DOHH2 (cell line): ENCODE data around the gene DHRS1.
A peak's percentile ranks its signal among the peaks of the same experiment; 100 is the strongest.

Experiments used
- H3F3A ChIP-seq: fragments of 200-600 bp; sonication (generic), shearing (Covaris generic); 2 replicates; pipeline ENCODE4 v1.6.0; 2016; ENCODE audit warnings: antibody characterized with exemption, mild to moderate bottlenecking; ENCODE audit not compliant: control insufficient read depth, insufficient read depth
- H3K27ac ChIP-seq: fragments of 200-600 bp; sonication (generic); 2 replicates; pipeline ENCODE4 v1.5.1; 2014; ENCODE audit warnings: low read depth, mild to moderate bottlenecking, low read length, moderate library complexity
- H3K27me3 ChIP-seq: fragments of 200-600 bp; sonication (generic); 2 replicates; pipeline ENCODE4 v1.6.1; 2014; ENCODE audit warnings: mild to moderate bottlenecking, low read length, mixed read lengths; ENCODE audit not compliant: control insufficient read depth
- H3K36me3 ChIP-seq: fragments of 200-600 bp; sonication (generic); 2 replicates; pipeline ENCODE4 v1.6.1; 2014; ENCODE audit warnings: mild to moderate bottlenecking, low read length, moderate library complexity, mixed read lengths; ENCODE audit not compliant: control insufficient read depth
- H3K4me1 ChIP-seq: fragments of 200-600 bp; sonication (generic); 2 replicates; pipeline ENCODE4 v1.6.1; 2014; ENCODE audit warnings: mild to moderate bottlenecking, low read length, mixed read lengths; ENCODE audit not compliant: control insufficient read depth
- H3K4me2 ChIP-seq: fragments of 200-600 bp; sonication (generic); 2 replicates; pipeline ENCODE4 v1.6.0; 2014; ENCODE audit warnings: mild to moderate bottlenecking, low read length, moderate library complexity
- H3K4me3 ChIP-seq: fragments of 200-600 bp; sonication (generic); 2 replicates; pipeline ENCODE4 v1.5.1; 2014; ENCODE audit warnings: mild to moderate bottlenecking, low read length, mixed read lengths
- H3K79me2 ChIP-seq: fragments of 200-600 bp; sonication (generic); 2 replicates; pipeline ENCODE4 v1.6.1; 2014; ENCODE audit warnings: mild to moderate bottlenecking, low read length, mixed read lengths; ENCODE audit not compliant: control insufficient read depth
- H3K9me2 ChIP-seq: fragments of 200-600 bp; sonication (generic); replicated peaks from 2 replicates; pipeline ENCODE4 v1.6.1; 2014; ENCODE audit warnings: mild to moderate bottlenecking, low read length, mixed read lengths; ENCODE audit not compliant: control insufficient read depth
- H3K9me3 ChIP-seq: fragments of 200-600 bp; sonication (generic); 2 replicates; pipeline ENCODE4 v1.6.1; 2014; ENCODE audit warnings: antibody characterized with exemption, low read length, mixed read lengths; ENCODE audit not compliant: control insufficient read depth, insufficient read depth
- H4K20me1 ChIP-seq: fragments of 200-600 bp; sonication (generic); 2 replicates; pipeline ENCODE4 v1.6.0; 2014; ENCODE audit warnings: low read depth, mild to moderate bottlenecking, antibody characterized with exemption, low read length, moderate library complexity; ENCODE audit not compliant: control insufficient read depth, insufficient read depth
- EZH2phosphoT487 ChIP-seq: fragments of 200-600 bp; sonication (generic); IDR thresholded peaks from 2 replicates; pipeline ENCODE4 v1.6.1; 2017; ENCODE audit warnings: borderline replicate concordance, mild to moderate bottlenecking, antibody characterized with exemption, low read length, moderate library complexity, mixed read lengths
- TF ChIP-seq, protein P1 (sequence below): fragments of 200-600 bp; sonication (generic); IDR thresholded peaks from one replicate; pipeline ENCODE4 v1.5.1; 2014; ENCODE audit warnings: antibody characterized with exemption, mild to moderate bottlenecking, low read depth, low read length; ENCODE audit not compliant: poor library complexity, severe bottlenecking

The DHRS1 gene

DNA sequence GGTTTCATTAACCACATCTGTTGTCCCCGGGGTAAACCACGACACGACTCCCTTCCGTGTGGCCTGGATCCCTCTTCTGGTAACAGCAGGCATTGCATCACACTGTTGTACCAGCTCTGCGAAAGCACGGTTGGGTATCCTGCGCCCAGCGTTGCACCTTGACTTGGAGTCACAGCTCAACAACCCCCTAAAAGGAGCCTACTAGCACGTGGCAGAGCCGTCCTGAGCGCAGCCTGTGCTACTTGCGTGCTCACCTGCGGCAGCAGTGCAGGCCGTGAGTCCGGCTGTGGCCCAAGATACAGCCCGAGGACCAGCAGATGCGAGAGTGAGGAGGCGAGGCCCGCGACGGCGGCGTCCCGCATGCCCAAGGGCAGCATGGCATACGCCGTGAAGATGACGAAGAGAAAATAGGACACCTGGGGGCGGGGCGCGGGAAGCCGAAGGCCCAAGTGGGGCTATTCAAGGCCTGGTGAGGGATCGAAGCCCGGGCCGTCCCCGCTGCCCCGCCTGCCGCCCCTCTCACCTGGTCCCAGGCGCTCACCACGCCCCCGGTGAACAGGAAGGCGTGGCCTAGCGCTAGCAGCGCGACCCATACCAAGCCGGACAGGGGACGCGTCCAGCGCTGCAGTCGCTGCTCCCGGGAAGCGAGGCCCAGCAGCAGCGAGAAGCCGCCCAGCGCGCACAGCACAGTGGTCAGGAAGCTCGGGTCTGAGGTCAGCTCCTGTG is 32.9 kb upstream of the DHRS1 start:
- TF ChIP-seq, protein P1, sequence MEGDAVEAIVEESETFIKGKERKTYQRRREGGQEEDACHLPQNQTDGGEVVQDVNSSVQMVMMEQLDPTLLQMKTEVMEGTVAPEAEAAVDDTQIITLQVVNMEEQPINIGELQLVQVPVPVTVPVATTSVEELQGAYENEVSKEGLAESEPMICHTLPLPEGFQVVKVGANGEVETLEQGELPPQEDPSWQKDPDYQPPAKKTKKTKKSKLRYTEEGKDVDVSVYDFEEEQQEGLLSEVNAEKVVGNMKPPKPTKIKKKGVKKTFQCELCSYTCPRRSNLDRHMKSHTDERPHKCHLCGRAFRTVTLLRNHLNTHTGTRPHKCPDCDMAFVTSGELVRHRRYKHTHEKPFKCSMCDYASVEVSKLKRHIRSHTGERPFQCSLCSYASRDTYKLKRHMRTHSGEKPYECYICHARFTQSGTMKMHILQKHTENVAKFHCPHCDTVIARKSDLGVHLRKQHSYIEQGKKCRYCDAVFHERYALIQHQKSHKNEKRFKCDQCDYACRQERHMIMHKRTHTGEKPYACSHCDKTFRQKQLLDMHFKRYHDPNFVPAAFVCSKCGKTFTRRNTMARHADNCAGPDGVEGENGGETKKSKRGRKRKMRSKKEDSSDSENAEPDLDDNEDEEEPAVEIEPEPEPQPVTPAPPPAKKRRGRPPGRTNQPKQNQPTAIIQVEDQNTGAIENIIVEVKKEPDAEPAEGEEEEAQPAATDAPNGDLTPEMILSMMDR = peak; percentile 68
- no peak for TF ChIP-seq EZH2phosphoT487
- Histone ChIP-seq H3K9me2 (no peaks in the 10 kb centered on the region), H3K36me3 (no peaks in the 10 kb centered on the region), H3K27ac (no peak overlapping the region), H3K4me2 (peak overlapping the region; percentile 83), H3K79me2 (no peaks in the 10 kb centered on the region), H3F3A (no peaks in the 10 kb centered on the region; the same call in 1 of the 2 replicates), H3K4me1 (peaks cover 32% of the 10 kb centered on the region), H3K4me3 (peak overlapping the region; percentile 66), H3K9me3 (no peaks in the 10 kb centered on the region), H3K27me3 (peaks cover 16% of the 10 kb centered on the region), H4K20me1 (no peaks in the 10 kb centered on the region)

DNA sequence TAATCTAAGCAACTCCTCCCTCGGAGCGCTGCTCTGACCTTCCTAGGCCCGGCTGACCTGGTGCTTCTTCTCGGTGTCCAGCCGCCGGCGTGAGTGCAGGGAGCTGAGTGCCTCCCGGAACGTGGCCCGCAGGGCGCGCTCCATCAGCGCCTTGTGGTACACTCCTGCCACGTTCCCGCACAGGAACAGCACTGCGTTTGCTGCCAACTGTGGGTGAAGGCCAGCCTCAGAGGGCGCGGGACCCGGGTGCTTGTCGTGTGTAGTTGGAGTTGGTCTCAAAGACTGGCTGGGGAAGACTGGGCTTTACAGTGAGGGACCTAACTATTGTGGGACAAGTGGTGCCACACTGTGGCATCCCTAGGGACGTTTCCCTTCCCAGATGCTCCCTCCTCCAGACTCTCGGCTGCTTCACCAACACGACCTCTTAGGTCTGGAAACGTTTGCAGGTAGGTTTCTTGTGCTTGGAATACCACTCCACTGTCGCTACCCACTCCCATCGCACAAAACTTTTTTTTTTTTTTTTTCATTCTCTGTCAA is 32.2 kb upstream of the DHRS1 start:
- H3K4me3 ChIP-seq = peak overlapping the region; percentile 66
- H3K4me2 ChIP-seq = peak overlapping the region; percentile 83
- no peak for TF ChIP-seq EZH2phosphoT487
- TF ChIP-seq, protein P1 = no peak
- peaks cover 16% of the 10 kb centered on the region for H3K27me3 ChIP-seq
- no peaks in the 10 kb centered on the region for H4K20me1 ChIP-seq
- no peaks in the 10 kb centered on the region for H3K79me2 ChIP-seq
- H3F3A ChIP-seq = no peaks in the 10 kb centered on the region; the same call in 1 of the 2 replicates
- peaks cover 36% of the 10 kb centered on the region for H3K4me1 ChIP-seq
- H3K9me2 ChIP-seq = no peaks in the 10 kb centered on the region
- H3K9me3 ChIP-seq = no peaks in the 10 kb centered on the region
- H3K27ac ChIP-seq = no peak overlapping the region
- no peaks in the 10 kb centered on the region for H3K36me3 ChIP-seq

DNA sequence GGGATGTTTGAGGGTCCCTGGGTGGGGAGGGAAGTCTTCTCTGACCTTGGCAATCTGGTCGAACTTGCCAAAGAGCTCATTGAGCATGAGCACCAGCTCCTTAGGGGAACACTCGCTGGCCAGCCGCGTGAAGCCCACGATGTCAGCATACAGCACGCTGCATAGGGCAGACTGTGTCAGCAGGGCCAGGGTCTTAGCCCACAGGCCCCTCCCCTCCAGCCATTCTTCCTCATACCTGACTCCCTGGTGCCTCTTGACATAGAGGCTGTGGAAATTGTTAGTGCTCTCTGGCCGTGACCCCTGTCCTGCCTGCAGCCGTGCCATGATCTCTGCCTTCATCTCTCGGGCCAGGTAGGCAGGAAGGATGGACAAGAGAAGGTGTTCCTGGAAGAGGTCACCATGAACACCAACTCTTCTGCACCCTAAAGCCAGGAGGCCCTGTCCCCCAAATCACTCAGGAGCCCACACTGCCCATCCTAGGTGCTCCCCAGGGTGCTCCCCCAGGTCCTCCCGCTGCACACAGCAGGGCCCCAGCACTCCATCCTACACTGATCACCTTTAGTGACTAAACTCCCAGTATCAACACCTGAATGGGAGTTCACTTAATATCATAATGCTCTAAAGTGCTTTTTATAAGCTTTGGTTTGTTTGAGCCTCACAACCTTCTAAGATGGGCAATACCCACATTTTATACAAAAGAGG is 31.5 kb upstream of the DHRS1 start:
- H3F3A ChIP-seq = no peaks in the 10 kb centered on the region; the same call in 1 of the 2 replicates
- no peak overlapping the region for H3K4me3 ChIP-seq
- no peak overlapping the region for H3K27ac ChIP-seq
- no peaks in the 10 kb centered on the region for H3K9me2 ChIP-seq
- peaks cover 36% of the 10 kb centered on the region for H3K4me1 ChIP-seq
- no peak overlapping the region for H3K4me2 ChIP-seq
- no peaks in the 10 kb centered on the region for H3K36me3 ChIP-seq
- no peaks in the 10 kb centered on the region for H4K20me1 ChIP-seq
- no peaks in the 10 kb centered on the region for H3K79me2 ChIP-seq
- TF ChIP-seq, protein P1 = no peak
- TF ChIP-seq EZH2phosphoT487 = no peak
- H3K9me3 ChIP-seq = no peaks in the 10 kb centered on the region
- peaks cover 16% of the 10 kb centered on the region for H3K27me3 ChIP-seq
